Panc1 (cell line): ENCODE data around the gene MYO7B.

Source experiments
- POLR2AphosphoS5 ChIP-seq: IDR thresholded peaks from 2 replicates; pipeline ENCODE4 v1.6.1; 2012; ENCODE audit warnings: mild to moderate bottlenecking, low read depth, low read length, moderate library complexity
- SIN3A ChIP-seq: IDR thresholded peaks from 2 replicates; pipeline ENCODE4 v1.6.1; 2012; ENCODE audit warnings: low read depth, mild to moderate bottlenecking, low read length, moderate library complexity, borderline replicate concordance; ENCODE audit not compliant: insufficient read depth
- TF ChIP-seq, protein P1 (sequence below): fragments of 450-650 bp; IDR thresholded peaks from 2 replicates; pipeline ENCODE4 v1.5.1; 2017; ENCODE audit warnings: mild to moderate bottlenecking

GRCh38 chr2:127628767-127629614 is 93.5 kb downstream of the MYO7B start:
- TF ChIP-seq, protein P1, sequence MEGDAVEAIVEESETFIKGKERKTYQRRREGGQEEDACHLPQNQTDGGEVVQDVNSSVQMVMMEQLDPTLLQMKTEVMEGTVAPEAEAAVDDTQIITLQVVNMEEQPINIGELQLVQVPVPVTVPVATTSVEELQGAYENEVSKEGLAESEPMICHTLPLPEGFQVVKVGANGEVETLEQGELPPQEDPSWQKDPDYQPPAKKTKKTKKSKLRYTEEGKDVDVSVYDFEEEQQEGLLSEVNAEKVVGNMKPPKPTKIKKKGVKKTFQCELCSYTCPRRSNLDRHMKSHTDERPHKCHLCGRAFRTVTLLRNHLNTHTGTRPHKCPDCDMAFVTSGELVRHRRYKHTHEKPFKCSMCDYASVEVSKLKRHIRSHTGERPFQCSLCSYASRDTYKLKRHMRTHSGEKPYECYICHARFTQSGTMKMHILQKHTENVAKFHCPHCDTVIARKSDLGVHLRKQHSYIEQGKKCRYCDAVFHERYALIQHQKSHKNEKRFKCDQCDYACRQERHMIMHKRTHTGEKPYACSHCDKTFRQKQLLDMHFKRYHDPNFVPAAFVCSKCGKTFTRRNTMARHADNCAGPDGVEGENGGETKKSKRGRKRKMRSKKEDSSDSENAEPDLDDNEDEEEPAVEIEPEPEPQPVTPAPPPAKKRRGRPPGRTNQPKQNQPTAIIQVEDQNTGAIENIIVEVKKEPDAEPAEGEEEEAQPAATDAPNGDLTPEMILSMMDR, result no peak
- TF ChIP-seq POLR2AphosphoS5 (no peak), SIN3A (no peak)
